Fibroblast of the aortic adventitia (primary cell): ENCODE data around the gene NKD2. TPM values are rescaled to one million over a fixed set of nuclear protein-coding genes. Genes with fewer than 3 reads are reported as not detected.

ENCODE experiments used
- DNase-seq: peaks from one replicate; pipeline ENCODE4 v3.0.0-alpha.2; 2010; ENCODE audit warnings: low read depth
- H3K4me3 ChIP-seq: 2 replicates; pipeline ENCODE4 v1.5.1; 2011; ENCODE audit warnings: low read depth, mild to moderate bottlenecking, control low read depth, low read length, moderate library complexity
- small RNA-seq: library from RNA; depleted of rRNA; stranded (forward); fragments of <200 nt; gene quantifications from one replicate; pipeline ENCODE3, GENCODE V24; 2012
- total RNA-seq: library from RNA; depleted of rRNA; stranded (reverse); fragments of >200 nt; gene quantifications from 2 replicates; pipeline ENCODE4 v1.2.3, GENCODE V29; 2012; ENCODE audit warnings: low replicate concordance
- TF ChIP-seq, protein P1 (sequence below): IDR thresholded peaks from 2 replicates; pipeline ENCODE4 v1.5.1; 2011; ENCODE audit warnings: mild to moderate bottlenecking, low read length, control low read depth, inconsistent platforms; ENCODE audit not compliant: insufficient read depth

Gene NKD2
- total RNA-seq, 1 donor: 0.81 TPM

- no peak for DNase-seq
- TF ChIP-seq, protein P1, sequence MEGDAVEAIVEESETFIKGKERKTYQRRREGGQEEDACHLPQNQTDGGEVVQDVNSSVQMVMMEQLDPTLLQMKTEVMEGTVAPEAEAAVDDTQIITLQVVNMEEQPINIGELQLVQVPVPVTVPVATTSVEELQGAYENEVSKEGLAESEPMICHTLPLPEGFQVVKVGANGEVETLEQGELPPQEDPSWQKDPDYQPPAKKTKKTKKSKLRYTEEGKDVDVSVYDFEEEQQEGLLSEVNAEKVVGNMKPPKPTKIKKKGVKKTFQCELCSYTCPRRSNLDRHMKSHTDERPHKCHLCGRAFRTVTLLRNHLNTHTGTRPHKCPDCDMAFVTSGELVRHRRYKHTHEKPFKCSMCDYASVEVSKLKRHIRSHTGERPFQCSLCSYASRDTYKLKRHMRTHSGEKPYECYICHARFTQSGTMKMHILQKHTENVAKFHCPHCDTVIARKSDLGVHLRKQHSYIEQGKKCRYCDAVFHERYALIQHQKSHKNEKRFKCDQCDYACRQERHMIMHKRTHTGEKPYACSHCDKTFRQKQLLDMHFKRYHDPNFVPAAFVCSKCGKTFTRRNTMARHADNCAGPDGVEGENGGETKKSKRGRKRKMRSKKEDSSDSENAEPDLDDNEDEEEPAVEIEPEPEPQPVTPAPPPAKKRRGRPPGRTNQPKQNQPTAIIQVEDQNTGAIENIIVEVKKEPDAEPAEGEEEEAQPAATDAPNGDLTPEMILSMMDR: no peak
- H3K4me3 ChIP-seq: no peak overlapping the region
Measured at GRCh38 chr5:1083823-1084605, 75.4 kb downstream of the NKD2 start.

DNA sequence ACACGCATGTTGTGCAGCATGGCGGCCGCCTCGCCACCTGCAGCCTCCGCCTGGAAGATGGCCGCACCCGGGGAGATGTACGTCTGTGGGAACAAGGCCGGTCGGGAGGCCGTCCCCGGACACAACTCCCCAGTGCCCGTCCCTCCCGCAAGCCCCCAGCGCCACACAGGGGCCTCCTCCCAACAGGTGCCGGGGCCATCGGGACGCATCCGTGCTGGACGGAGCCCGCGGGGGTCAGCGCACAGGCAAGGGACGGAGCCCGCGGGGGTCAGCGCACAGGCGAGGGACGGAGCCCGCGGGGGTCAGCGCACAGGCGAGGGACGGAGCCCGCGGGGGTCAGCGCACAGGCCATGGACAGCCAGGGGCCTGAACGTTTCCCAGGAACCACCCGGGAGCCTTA is 76.8 kb downstream of the NKD2 start:
- no peak overlapping the region for H3K4me3 ChIP-seq
- TF ChIP-seq, protein P1: no peak
- DNase-seq: no peak

DNA sequence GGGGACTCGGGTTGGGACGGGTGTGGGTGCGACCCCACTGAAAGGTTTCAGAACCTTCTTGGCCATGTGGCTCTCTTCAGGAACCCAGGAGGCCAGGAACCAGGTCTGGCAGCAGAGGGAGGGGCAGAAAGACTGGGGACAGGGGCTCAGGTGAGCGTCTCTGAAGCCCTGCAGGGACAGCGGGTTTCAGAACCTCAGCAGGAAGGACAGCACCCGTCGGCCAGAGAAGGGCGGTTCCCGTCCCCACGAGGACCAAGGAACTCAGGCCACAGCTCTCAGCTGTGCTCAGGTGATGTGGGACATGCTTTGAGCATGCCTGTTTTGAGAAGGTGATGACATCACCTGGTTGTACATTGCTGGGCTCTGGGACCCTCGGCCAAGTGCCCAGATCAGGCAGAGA is 77.5 kb downstream of the NKD2 start:
- H3K4me3 ChIP-seq: no peak overlapping the region
- TF ChIP-seq, protein P1: no peak
- no peak for DNase-seq

- TF ChIP-seq, protein P1: no peak
- DNase-seq: no peak
- H3K4me3 ChIP-seq: no peak overlapping the region
Measured at GRCh38 chr5:1086871-1087270, 78.3 kb downstream of the NKD2 start.

GRCh38 chr5:1087428-1087827 is 78.8 kb downstream of the NKD2 start:
- TF ChIP-seq, protein P1: no peak
- H3K4me3 ChIP-seq: no peak overlapping the region
- no peak for DNase-seq

GRCh38 chr5:1088031-1088430 is 79.4 kb downstream of the NKD2 start:
- no peak for DNase-seq
- TF ChIP-seq, protein P1: no peak
- no peak overlapping the region for H3K4me3 ChIP-seq

Small RNA genes within 50 kb of the gene (small RNA-seq; reads per million reads assigned to genes)
- not detected for gene MIR4635

Other genes starting within 250 kb of the NKD2 start
- under 0.01 and 0.74 TPM in 2 replicates for gene ZDHHC11B, start 224.1 kb upstream of the NKD2 start, total RNA-seq
- gene ZDHHC11, start 157.8 kb upstream of the NKD2 start, total RNA-seq: 0.36 and 0.65 TPM in 2 replicates
- 26.8 and 119 TPM in 2 replicates for gene BRD9, start 116.0 kb upstream of the NKD2 start, total RNA-seq
- gene TRIP13, start 115.9 kb upstream of the NKD2 start, total RNA-seq: 4.4 and 32.5 TPM in 2 replicates
- 3.4 and 9.8 TPM in 2 replicates for gene SLC12A7, start 103.3 kb downstream of the NKD2 start, total RNA-seq
- gene SLC6A19, start 192.8 kb downstream of the NKD2 start, total RNA-seq: not detected in 2 replicates
- gene SLC6A18, start 216.6 kb downstream of the NKD2 start, total RNA-seq: not detected in 2 replicates